ENCODE results near the gene SOX1.

Gene SOX1

DNA sequence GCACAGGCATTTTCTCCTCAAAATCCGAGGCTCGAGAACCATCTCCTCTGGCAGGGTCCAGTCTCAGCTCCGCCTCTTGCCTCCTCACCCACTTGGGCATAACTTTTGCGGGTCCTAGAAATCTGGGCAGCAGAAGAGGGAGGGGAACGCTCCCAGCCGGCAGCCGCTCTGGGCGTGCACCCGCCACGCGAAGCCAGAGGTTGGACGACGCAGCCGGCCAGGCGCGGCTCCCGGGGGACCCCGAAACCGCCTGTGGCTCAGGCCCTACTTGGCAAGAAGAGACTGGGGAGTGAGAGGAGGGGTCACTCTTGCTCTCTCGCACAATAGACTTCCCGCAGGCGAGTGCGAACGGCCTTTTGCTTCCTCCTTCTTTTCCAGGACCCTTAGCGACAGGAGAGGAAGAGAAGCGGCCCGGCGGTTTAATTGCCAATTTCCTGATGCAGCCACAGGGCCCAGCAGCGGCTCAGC is 6.0 kb upstream of the SOX1 start:
- TF ChIP-seq, protein P1, sequence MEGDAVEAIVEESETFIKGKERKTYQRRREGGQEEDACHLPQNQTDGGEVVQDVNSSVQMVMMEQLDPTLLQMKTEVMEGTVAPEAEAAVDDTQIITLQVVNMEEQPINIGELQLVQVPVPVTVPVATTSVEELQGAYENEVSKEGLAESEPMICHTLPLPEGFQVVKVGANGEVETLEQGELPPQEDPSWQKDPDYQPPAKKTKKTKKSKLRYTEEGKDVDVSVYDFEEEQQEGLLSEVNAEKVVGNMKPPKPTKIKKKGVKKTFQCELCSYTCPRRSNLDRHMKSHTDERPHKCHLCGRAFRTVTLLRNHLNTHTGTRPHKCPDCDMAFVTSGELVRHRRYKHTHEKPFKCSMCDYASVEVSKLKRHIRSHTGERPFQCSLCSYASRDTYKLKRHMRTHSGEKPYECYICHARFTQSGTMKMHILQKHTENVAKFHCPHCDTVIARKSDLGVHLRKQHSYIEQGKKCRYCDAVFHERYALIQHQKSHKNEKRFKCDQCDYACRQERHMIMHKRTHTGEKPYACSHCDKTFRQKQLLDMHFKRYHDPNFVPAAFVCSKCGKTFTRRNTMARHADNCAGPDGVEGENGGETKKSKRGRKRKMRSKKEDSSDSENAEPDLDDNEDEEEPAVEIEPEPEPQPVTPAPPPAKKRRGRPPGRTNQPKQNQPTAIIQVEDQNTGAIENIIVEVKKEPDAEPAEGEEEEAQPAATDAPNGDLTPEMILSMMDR (IDR thresholded peaks at IDR 0.05; ENCODE audit: low read depth, low read length): no peak
- Histone ChIP-seq H3K9me3 (no peaks in the 10 kb centered on the region), H3K4me1 (no peaks in the 10 kb centered on the region), H3K4me3 (ENCODE audit: low read depth, low read length) (no peak overlapping the region), H3K27me3 (peaks cover 95% of the 10 kb centered on the region), H3K36me3 (no peaks in the 10 kb centered on the region)
- DNase-seq: no peak

DNA sequence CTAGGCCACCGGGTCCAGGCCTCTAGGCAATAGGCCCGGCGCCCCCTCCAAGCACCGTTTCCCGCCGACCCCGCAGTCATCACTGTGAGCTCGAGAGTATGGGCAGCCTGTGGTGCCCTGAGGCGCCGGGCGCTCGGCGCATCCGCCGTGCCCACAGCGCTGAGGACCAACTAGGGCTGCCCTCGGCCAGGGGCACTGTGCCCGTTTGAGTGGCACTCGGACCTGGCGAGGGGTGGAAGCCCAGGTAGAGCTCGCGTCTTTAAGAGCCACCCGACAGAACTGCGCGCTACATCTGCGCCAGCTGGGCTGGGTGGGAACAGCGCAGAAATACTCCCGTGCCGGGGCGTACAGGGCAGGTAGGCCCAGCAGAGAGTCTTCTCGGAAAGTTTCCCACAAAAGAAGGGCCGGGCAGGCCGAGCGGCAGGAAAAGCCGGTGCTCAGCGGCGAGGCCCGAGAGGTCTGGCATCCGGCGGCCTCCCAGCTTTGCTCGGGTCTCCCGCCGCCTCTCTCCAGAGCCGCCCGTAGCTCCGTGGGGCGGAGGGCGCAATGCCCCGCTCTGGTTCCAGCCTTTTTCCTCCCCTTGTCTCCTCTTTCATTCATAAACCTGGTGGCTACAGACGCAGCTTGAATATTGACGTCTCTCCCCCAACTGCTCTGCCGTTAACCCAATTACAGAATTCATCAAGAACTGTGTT is 5.4 kb upstream of the SOX1 start:
- peaks cover 95% of the 10 kb centered on the region for H3K27me3 ChIP-seq
- TF ChIP-seq, protein P1 (IDR thresholded peaks at IDR 0.05; ENCODE audit: low read depth, low read length): no peak
- H3K36me3 ChIP-seq: no peaks in the 10 kb centered on the region
- H3K9me3 ChIP-seq: no peaks in the 10 kb centered on the region
- DNase-seq: no peak
- H3K4me3 ChIP-seq (ENCODE audit: low read depth, low read length): no peak overlapping the region
- H3K4me1 ChIP-seq: no peaks in the 10 kb centered on the region

DNA sequence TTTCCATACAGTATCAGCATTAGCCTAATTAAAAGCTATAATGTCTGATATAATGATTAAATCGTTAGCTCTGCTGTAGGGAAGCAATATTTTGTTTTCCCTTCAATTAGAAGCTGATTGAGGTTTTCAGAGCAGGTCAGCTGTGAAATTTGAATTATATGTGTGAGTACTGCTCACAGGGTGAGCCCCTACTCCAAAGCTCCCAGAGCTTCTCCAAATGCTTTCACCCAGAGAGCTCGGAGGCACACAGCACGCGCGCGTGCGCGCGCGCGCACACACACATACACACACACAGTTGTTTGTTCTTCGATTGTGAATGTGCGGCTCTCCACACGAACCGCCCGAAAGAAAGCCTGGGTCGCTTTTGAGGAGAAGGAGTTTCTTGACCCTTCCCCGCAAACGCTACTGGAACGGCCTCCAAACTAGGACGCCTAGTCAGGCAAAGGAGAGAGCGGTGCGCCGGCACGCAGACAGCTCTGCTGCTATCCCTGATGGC is 4.8 kb upstream of the SOX1 start:
- no peak for DNase-seq
- no peaks in the 10 kb centered on the region for H3K4me1 ChIP-seq
- H3K9me3 ChIP-seq: no peaks in the 10 kb centered on the region
- no peak overlapping the region for H3K4me3 ChIP-seq (ENCODE audit: low read depth, low read length)
- peaks cover 89% of the 10 kb centered on the region for H3K27me3 ChIP-seq
- TF ChIP-seq, protein P1 (IDR thresholded peaks at IDR 0.05; ENCODE audit: low read depth, low read length): no peak
- H3K36me3 ChIP-seq: no peaks in the 10 kb centered on the region

DNA sequence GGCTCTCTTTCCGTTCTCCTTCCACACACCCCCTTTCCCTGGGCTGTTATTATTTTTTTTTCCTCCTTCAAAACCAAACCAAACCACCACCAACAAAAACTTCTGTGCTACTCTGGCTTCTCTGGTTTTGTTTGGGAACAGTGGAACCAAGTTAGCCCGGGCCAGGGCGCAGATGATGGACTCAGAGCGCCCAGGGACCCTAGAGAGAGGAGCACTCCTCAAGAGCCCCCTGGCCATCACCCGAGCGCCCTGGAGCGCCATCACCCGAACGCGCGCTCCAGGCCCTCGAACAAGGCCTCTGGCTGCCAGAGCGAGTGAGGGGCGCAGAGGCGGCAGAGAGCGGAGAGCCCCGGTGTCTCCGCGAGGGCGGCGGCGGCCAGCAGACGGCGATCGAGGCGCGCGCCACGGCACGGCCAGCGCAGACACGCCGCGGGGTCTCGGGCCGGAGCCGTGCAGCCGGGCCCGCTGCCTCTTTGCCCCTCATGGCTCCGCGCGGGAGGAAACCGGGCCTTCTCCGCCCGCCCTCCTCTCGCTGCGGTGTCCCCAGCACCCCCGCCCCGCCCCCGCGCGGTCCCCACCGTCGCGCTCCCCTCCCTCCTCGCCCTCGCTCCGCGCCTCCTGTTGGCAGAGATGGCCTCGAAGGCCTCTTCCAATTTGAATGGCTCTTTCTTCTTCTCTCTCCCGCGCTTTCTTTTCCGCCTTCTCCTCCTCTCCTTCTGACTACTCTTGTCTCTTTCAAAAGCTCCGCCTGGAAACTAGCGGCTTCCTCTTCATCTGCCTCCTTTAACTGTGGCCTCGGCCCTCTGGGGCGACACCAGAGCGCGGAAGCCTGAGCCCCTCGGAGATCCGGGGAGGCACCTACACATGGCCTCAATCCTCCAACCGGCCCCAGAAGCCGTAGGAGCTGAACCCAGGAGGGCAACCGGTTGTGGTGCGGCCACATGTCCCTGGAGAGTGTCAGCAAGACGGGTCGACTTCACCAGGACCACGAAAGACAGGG is 4.1 kb upstream of the SOX1 start:
- Histone ChIP-seq H3K36me3 (no peaks in the 10 kb centered on the region), H3K9me3 (no peaks in the 10 kb centered on the region), H3K27me3 (peaks cover 84% of the 10 kb centered on the region), H3K4me3 (ENCODE audit: low read depth, low read length) (no peak overlapping the region), H3K4me1 (no peaks in the 10 kb centered on the region)
- TF ChIP-seq, protein P1 (IDR thresholded peaks at IDR 0.05; ENCODE audit: low read depth, low read length): no peak
- DNase-seq: no peak

DNA sequence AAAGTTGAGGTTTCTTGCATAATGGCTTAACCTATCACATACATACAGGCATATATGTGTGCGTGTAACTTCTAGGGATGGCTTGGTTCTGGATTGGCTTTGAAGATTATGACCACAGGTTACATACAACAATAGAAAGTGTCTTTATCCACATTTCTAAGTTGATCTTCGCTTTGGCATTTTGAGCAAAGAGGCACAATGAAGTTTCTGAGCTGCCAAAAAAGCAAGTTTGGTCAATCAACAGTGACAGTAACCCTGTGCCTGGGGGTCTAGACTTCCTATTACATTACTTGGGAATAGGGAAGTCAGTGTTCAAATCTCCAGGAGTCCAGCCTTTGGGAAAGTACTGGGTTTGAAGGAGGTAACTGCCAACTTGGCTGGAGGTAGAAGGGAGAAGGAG is 3.1 kb upstream of the SOX1 start:
- TF ChIP-seq, protein P1 (IDR thresholded peaks at IDR 0.05; ENCODE audit: low read depth, low read length): no peak
- Histone ChIP-seq H3K36me3 (no peaks in the 10 kb centered on the region), H3K27me3 (peaks cover 78% of the 10 kb centered on the region), H3K4me1 (no peaks in the 10 kb centered on the region), H3K9me3 (no peaks in the 10 kb centered on the region), H3K4me3 (ENCODE audit: low read depth, low read length) (no peak overlapping the region)
- DNase-seq: no peak
